HG03432 (cell line): ENCODE data around the gene CFAP221.
"Not testable (repeated sequence)": the region's sequence is repeated elsewhere in the genome, so short reads cannot be mapped to it uniquely, and the experiment has no call there.

ENCODE experiments used
- ATAC-seq: cut with Tn5 transposase; IDR thresholded peaks from one replicate; pipeline ENCODE4 v1.9.1; 2021; ENCODE audit warnings: mild to moderate bottlenecking, moderate library complexity; ENCODE audit not compliant: unreplicated experiment

CFAP221 gene

GRCh38 chr2:119584469-119584868 is 40.2 kb downstream of the CFAP221 start:
- no peak for ATAC-seq

- no peak for ATAC-seq
These were observed 41.8 kb downstream of the CFAP221 start for GRCh38 chr2:119586085-119586484.

GRCh38 chr2:119590873-119591272 is 46.6 kb downstream of the CFAP221 start:
- no peak for ATAC-seq

GRCh38 chr2:119591523-119591922 is 47.3 kb downstream of the CFAP221 start:
- ATAC-seq, result no peak

- no peak for ATAC-seq
These were observed 48.2 kb downstream of the CFAP221 start for GRCh38 chr2:119592436-119592835.

GRCh38 chr2:119596638-119597037 is 52.4 kb downstream of the CFAP221 start:
- ATAC-seq, result no peak

GRCh38 chr2:119598596-119599263 is 54.5 kb downstream of the CFAP221 start:
- no peak for ATAC-seq

GRCh38 chr2:119599384-119599783 is 55.1 kb downstream of the CFAP221 start:
- no peak for ATAC-seq

GRCh38 chr2:119605096-119605495 is 60.8 kb downstream of the CFAP221 start:
- no peak for ATAC-seq

GRCh38 chr2:119606674-119607073 is 62.4 kb downstream of the CFAP221 start:
- no peak for ATAC-seq

- no peak for ATAC-seq
These were observed 64.3 kb downstream of the CFAP221 start for GRCh38 chr2:119608553-119608952.

- ATAC-seq, result no peak
These were observed 65.1 kb downstream of the CFAP221 start for GRCh38 chr2:119609337-119609736.

- ATAC-seq, result not testable (repeated sequence)
These were observed 69.9 kb downstream of the CFAP221 start for GRCh38 chr2:119614140-119614539.

- ATAC-seq, result no peak
These were observed 72.2 kb downstream of the CFAP221 start for GRCh38 chr2:119616421-119616820.

GRCh38 chr2:119617455-119617854 is 73.2 kb downstream of the CFAP221 start:
- ATAC-seq, result no peak

- ATAC-seq, result not testable (repeated sequence)
These were observed 74.5 kb downstream of the CFAP221 start for GRCh38 chr2:119618725-119619124.

- ATAC-seq, result no peak
These were observed 81.0 kb downstream of the CFAP221 start for GRCh38 chr2:119625226-119625625.

- no peak for ATAC-seq
These were observed 85.1 kb downstream of the CFAP221 start for GRCh38 chr2:119629323-119629825.

- no peak for ATAC-seq
These were observed 85.9 kb downstream of the CFAP221 start for GRCh38 chr2:119630121-119630520.

GRCh38 chr2:119637371-119637770 is 93.1 kb downstream of the CFAP221 start:
- no peak for ATAC-seq

- ATAC-seq, result no peak
These were observed 94.0 kb downstream of the CFAP221 start for GRCh38 chr2:119638246-119638645.

- no peak for ATAC-seq
These were observed 94.7 kb downstream of the CFAP221 start for GRCh38 chr2:119638685-119639554.
